Parathyroid adenoma (tissue), 2 donors: ENCODE data around the gene MFAP3L.

Source experiments
- H2AFZ ChIP-seq: fragments of 300-600 bp; sonication (generic); one replicate; pipeline ENCODE4 v1.7.0; 2017; ENCODE audit warnings: antibody characterized with exemption, mild to moderate bottlenecking
- H3K27ac ChIP-seq: fragments of 300-600 bp; sonication (generic); one replicate; pipeline ENCODE4 v1.7.0; 2017
- H3K27me3 ChIP-seq: fragments of 300-600 bp; sonication (generic); one replicate; pipeline ENCODE4 v1.7.0; 2017; ENCODE audit warnings: low read length; ENCODE audit not compliant: control insufficient read depth, insufficient read depth
- H3K36me3 ChIP-seq: fragments of 300-600 bp; sonication (generic); one replicate; pipeline ENCODE4 v1.7.0; 2017; ENCODE audit warnings: low read length; ENCODE audit not compliant: control insufficient read depth, insufficient read depth
- H3K4me1 ChIP-seq: fragments of 300-600 bp; sonication (generic); one replicate; pipeline ENCODE4 v1.7.0; 2017; ENCODE audit warnings: control low read depth
- H3K4me2 ChIP-seq: fragments of 300-600 bp; sonication (generic); one replicate; pipeline ENCODE4 v1.7.0; 2017; ENCODE audit warnings: low read length
- H3K4me3 ChIP-seq: fragments of 300-600 bp; sonication (generic); one replicate; pipeline ENCODE4 v1.7.0; 2017; ENCODE audit warnings: low read depth, low read length
- H3K79me2 ChIP-seq: fragments of 300-600 bp; sonication (generic); one replicate; pipeline ENCODE4 v1.7.0; 2017; ENCODE audit warnings: control low read depth
- H3K9ac ChIP-seq: fragments of 300-600 bp; sonication (generic); one replicate; pipeline ENCODE4 v1.7.0; 2017; ENCODE audit warnings: mild to moderate bottlenecking
- H3K9me3 ChIP-seq: fragments of 300-600 bp; sonication (generic); one replicate; pipeline ENCODE4 v1.7.0; 2017; ENCODE audit warnings: low read length; ENCODE audit not compliant: control insufficient read depth
- TF ChIP-seq, protein P1 (sequence below): fragments of 300-600 bp; sonication (generic); IDR thresholded peaks from one replicate; pipeline ENCODE4 v1.7.0; 2017; ENCODE audit warnings: antibody characterized with exemption, mild to moderate bottlenecking
- donor health status: primary hyperparathyroidism.

The MFAP3L gene

DNA sequence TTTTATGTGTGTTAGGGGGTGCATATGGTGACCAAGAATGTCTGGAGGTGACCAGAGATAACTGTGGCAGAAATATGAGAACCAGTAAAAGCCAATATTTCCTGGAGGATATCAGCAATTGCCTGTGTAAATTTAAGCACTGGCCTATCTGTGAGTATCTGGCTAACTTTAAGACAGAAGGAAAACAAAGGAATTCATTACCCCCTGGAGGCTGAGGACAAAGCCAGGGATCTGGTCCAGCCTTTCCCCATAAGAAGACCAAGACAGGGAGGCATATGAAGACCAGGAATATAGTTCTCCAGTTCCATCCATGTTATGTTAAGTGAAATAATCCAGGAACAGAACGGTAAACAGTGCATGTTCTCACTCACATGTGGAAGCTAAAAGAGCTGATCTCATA is 49.2 kb downstream of the MFAP3L start:
- no peak overlapping the region for H3K4me2 ChIP-seq
- no peaks in the 10 kb centered on the region for H3K27me3 ChIP-seq
- H3K27ac ChIP-seq = no peak overlapping the region
- H3K79me2 ChIP-seq = no peaks in the 10 kb centered on the region
- H3K4me3 ChIP-seq = no peak overlapping the region
- H3K9ac ChIP-seq = no peak overlapping the region
- no peaks in the 10 kb centered on the region for H3K4me1 ChIP-seq
- TF ChIP-seq, protein P1, sequence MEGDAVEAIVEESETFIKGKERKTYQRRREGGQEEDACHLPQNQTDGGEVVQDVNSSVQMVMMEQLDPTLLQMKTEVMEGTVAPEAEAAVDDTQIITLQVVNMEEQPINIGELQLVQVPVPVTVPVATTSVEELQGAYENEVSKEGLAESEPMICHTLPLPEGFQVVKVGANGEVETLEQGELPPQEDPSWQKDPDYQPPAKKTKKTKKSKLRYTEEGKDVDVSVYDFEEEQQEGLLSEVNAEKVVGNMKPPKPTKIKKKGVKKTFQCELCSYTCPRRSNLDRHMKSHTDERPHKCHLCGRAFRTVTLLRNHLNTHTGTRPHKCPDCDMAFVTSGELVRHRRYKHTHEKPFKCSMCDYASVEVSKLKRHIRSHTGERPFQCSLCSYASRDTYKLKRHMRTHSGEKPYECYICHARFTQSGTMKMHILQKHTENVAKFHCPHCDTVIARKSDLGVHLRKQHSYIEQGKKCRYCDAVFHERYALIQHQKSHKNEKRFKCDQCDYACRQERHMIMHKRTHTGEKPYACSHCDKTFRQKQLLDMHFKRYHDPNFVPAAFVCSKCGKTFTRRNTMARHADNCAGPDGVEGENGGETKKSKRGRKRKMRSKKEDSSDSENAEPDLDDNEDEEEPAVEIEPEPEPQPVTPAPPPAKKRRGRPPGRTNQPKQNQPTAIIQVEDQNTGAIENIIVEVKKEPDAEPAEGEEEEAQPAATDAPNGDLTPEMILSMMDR = no peak
- H2AFZ ChIP-seq = no peak overlapping the region
- no peaks in the 10 kb centered on the region for H3K9me3 ChIP-seq
- no peaks in the 10 kb centered on the region for H3K36me3 ChIP-seq

DNA sequence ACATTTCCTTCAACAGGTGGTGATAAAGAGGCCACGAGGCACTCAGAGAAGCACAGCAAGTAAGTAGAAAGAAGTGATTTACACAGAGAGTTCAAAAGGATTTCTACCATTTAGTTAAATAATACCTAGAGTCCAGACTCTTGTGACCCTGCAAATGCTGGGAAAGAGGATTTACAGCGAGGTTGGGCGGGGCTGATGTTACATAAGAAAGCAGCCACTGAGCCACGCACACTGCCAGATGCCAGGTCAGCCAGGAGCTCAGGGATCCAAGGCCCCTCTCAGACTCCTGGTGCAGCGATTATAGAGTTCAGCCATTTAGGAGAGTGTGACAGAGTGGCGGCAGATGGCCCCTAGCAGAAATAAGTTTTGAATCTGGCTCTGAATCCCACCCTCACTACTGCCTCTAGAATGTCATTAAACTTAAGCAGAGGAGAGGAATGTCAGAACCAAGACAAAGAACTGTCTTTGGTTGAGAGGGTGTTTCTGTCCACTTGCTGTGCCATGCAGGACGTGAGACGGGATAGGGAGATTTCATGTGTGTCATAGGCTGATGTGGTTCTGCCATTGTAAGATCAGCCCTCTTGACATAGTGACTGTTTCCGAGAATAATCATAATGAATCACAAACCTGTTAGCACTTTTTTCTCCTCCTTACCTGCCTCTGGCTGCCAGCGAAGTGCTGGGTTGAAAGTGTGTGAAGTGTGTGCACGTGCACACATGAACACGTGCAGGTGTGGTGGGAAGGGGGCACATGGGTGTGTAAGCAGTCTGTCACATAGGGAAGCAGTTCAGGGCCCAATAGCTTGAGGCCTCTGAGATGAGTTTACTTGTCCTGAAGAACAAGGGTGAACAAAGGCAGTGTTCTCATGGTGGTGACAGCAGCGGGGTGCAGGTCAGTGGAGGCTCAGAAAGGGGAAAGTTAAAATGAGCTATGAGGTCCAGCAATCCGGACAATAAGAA is 50.1 kb downstream of the MFAP3L start:
- no peak overlapping the region for H2AFZ ChIP-seq
- no peak overlapping the region for H3K4me3 ChIP-seq
- H3K4me1 ChIP-seq = no peaks in the 10 kb centered on the region
- H3K79me2 ChIP-seq = no peaks in the 10 kb centered on the region
- H3K4me2 ChIP-seq = no peak overlapping the region
- H3K27ac ChIP-seq = no peak overlapping the region
- no peaks in the 10 kb centered on the region for H3K27me3 ChIP-seq
- TF ChIP-seq, protein P1 = no peak
- no peaks in the 10 kb centered on the region for H3K9me3 ChIP-seq
- no peaks in the 10 kb centered on the region for H3K36me3 ChIP-seq
- no peak overlapping the region for H3K9ac ChIP-seq

DNA sequence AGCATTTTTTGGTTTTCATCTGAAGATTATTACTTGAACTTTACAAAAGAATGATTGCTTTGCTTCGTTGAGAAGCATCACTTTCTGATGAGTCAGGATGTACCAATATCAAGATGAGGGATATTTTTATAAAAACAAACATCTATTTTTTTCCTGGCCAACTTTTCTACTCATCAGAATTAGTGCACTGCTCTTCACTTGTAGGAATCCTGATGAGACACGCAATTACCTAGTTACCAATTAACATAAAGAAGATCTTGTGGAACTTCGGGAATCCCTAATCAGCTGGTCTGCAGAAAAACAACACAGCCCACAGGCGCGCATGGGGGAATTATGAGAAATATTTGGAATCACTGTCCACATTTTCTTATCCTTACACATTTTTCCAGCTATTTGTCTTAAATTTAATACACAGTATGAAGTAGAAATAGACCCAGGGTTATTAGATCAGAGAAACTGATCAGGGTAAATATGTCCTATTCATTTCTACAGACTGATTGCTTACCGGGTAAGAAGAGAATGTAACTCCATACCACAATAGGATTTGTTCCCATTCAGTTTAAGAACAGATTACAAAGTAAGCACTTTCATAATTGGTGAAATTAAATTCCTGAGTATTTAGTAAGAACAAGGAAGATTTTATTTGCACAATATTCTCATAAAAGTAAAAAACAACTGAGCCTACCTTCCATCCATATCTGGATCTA is 50.9 kb downstream of the MFAP3L start:
- Histone ChIP-seq H3K9me3 (no peaks in the 10 kb centered on the region), H3K27me3 (no peaks in the 10 kb centered on the region), H3K4me3 (no peak overlapping the region), H3K9ac (no peak overlapping the region), H2AFZ (no peak overlapping the region), H3K36me3 (no peaks in the 10 kb centered on the region), H3K4me1 (no peaks in the 10 kb centered on the region), H3K4me2 (no peak overlapping the region), H3K79me2 (no peaks in the 10 kb centered on the region), H3K27ac (no peak overlapping the region)
- TF ChIP-seq, protein P1 = no peak

DNA sequence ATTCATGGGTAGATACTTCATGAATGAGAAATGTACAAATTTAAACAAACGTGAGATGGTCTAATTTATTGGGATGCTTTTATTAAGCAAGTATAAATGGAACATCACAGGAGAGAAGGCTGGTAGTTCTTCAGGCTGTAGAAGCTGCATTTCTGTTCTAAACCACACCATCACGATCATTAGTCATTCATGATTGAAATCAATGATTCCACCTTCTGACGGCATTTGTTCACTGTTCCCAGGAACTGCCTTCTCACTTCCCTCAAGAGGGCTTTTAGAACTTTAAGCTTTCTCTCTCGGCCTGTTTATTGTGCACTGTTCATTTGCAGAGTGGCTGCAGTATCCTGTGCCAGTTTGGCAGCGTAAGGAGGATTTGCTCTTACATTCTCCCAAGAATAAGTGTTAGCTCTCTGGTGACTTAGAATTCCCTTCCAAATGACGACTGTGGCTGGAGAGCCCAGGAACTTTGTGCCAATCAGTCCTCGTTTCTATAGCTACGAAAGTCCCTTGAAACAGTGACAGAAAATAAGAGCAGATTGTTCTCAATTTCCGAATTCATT is 54.7 kb downstream of the MFAP3L start:
- no peak overlapping the region for H3K9ac ChIP-seq
- no peak overlapping the region for H3K4me2 ChIP-seq
- H3K36me3 ChIP-seq = no peaks in the 10 kb centered on the region
- H3K27me3 ChIP-seq = no peaks in the 10 kb centered on the region
- H3K9me3 ChIP-seq = no peaks in the 10 kb centered on the region
- no peak overlapping the region for H3K4me3 ChIP-seq
- TF ChIP-seq, protein P1 = no peak
- no peaks in the 10 kb centered on the region for H3K4me1 ChIP-seq
- no peaks in the 10 kb centered on the region for H3K79me2 ChIP-seq
- H3K27ac ChIP-seq = no peak overlapping the region
- H2AFZ ChIP-seq = no peak overlapping the region
